Heart left ventricle (tissue), 16 donors: ENCODE data around the gene CCDC152. TPM values are rescaled to one million over a fixed set of nuclear protein-coding genes. Genes with fewer than 3 reads are reported as not detected.

Source experiments
- ATAC-seq, 4 donors: fragments of 200-7000 bp; cut with Tn5 transposase; one replicate each; pipeline ENCODE4 v1.9.1; 2020 to 2022; ENCODE audit warnings: moderate library complexity in 4 of 4, mild to moderate bottlenecking in 3 of 4, moderate number of reproducible peaks in 1 of 4
- DNase-seq, 5 donors: peaks; one replicate each; pipeline ENCODE4 v3.0.0-alpha.2; 2020
- H3K27ac ChIP-seq, 12 donors: fragments of 200-600 bp; sonication (generic) in 4 of 12; one replicate each; pipeline versions ENCODE4 v1.5.0 to v1.8.0; 2016 to 2022; ENCODE audit warnings: mild to moderate bottlenecking in 2 of 12
- H3K27me3 ChIP-seq, 9 donors: fragments of 200-600 bp; sonication (generic) in 2 of 9; one replicate each; pipeline versions ENCODE4 v1.5.1 to v1.8.0; 2016 to 2022; ENCODE audit warnings: mild to moderate bottlenecking in 3 of 9
- H3K36me3 ChIP-seq, 9 donors: fragments of 200-600 bp; sonication (generic) in 2 of 9; one replicate each; pipeline versions ENCODE4 v1.5.0 to v1.8.0; 2018 to 2022; ENCODE audit warnings: mild to moderate bottlenecking in 2 of 9
- H3K4me1 ChIP-seq, 12 donors: fragments of 200-600 bp; sonication (generic) in 4 of 12; one replicate each; pipeline versions ENCODE4 v1.5.0 to v1.8.0; 2016 to 2022; ENCODE audit warnings: mild to moderate bottlenecking in 3 of 12
- H3K4me3 ChIP-seq, 12 donors: fragments of 200-600 bp; sonication (generic) in 4 of 12; one replicate each; pipeline versions ENCODE4 v1.5.0 to v1.8.0; 2017 to 2022; ENCODE audit warnings: mild to moderate bottlenecking in 9 of 12, moderate library complexity in 4 of 12
- H3K9me3 ChIP-seq, 12 donors: fragments of 200-600 bp; sonication (generic) in 4 of 12; one replicate each; pipeline versions ENCODE4 v1.5.0 to v1.8.0; 2016 to 2022; ENCODE audit warnings: mild to moderate bottlenecking in 1 of 12
- POLR2A ChIP-seq, 2 donors: fragments of 450-650 bp; IDR thresholded peaks; one replicate each; pipeline ENCODE4 v1.6.1; 2017; ENCODE audit warnings: antibody characterized with exemption in 2 of 2, mild to moderate bottlenecking in 2 of 2, moderate library complexity in 2 of 2
- WGBS, 4 donors: extraction: QIAGEN DNeasy Blood & Tissue Kit in 2 of 4; methylation state at CpG; one replicate each; pipeline versions ENCODE4 v1.1.5 to v1.1.7; 2013 to 2018; 5-methylcytosine and 5-hydroxymethylcytosine counted together
- intact Hi-C, 10 donors: fragments of 100-400 bp; cut with DNase I; formaldehyde crosslinking; loops; one replicate each; pipeline versions ENCODE4 v1.11.1 to v1.14.2; 2022
- polyA plus RNA-seq, 2 donors: library from polyadenylated mRNA; stranded (reverse); fragments of 200-250 nt; gene quantifications; one replicate each; pipeline ENCODE4 v1.2.3, GENCODE V29; 2013
- total RNA-seq, 9 donors: library from RNA; depleted of rRNA in 2 of 9; stranded (reverse); fragments of >200 nt in 2 of 9; fragmentation: NEBNext Ultra II Directional in 3 of 9; extraction: Animal tissue kit (Norgen Biotek cat#: 25700) in 3 of 9; gene quantifications; one replicate each; pipeline versions ENCODE4 v1.1.0 to v1.2.4, GENCODE V29; 2016 to 2023
- TF ChIP-seq, protein P1 (sequence below), 12 donors: fragments of 200-600 bp; sonication (generic) in 4 of 12; IDR thresholded peaks; one replicate each; pipeline versions ENCODE4 v1.5.0 to v1.8.0; 2018 to 2022; ENCODE audit warnings: antibody characterized with exemption in 12 of 12, mild to moderate bottlenecking in 5 of 12
- donor health status: ischemic (EF 13 %, LVEDD 7.1; RV severe dilation, severe dysfunction).
- donor health status: healthy with polysubstance abuse.
- donor health status: DM: no; HTN: yes; CAD: no.
- donor health status: DM: no; HTN: no; CAD: no.
- donor health status: ischemic (EF 25% LVEDD 6.9; RV normal size, moderate dysfunction).
- donor health status: ischemic (EF 25% LVEDD 5.7; RV mildly dilated, moderate dysfunction).
- donor health status: healthy.
- donor health status: DM: yes; HTN: yes; CAD: no.
- donor health status: ischemic (EF 35%, LVEDD 5.7; RV mildly dilated, moderate dysfunction).
- donor health status: nonischemic (EF 11% LVEDD 7.7; RV severe dilation, severe dysfunction).
- donor health status: DM: yes; HTN: yes; CAD: no.
- donor health status: PGD.
- donor health status: ischemic (EF 29% LVEDD 5.4; RV normal size, mild dysfunction).
- donor health status: nonischemic (EF 23%, LVEDD 6.1; RV moderate dilation, normal function).

Gene CCDC152
- total and polyA plus RNA-seq, 11 donors = 0.32 to 3.2 (median 0.86) TPM

DNA sequence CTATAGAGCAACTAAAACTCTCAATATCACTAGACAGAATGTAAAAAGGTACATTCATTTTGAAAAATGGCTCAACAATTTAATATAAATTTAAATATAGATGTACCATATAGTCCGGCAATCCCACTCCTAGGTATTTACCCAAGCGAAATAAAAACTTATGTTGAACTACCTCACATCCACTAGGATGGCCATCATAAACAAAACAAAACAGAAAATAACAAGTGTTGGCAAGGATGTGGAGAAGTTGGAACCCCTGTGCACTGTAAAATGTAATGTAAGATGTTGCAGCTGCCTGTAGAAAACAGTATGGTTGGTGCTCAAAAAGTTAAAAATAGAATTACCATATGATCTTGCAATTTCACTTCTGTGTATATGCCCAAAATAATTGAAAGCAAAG, 91.9 kb downstream of the CCDC152 start:
- WGBS, 4 donors = 95 to 98% (median 97%) methylated on average over 2 of the region's 2 CpGs
- Histone ChIP-seq H3K4me3 (no peak overlapping the region), H3K9me3 (no peaks in the 10 kb centered on the region), H3K36me3 (no peaks in the 10 kb centered on the region), H3K27ac (no peak overlapping the region), H3K4me1 (peaks cover 0 to 4% (median 2%) of the 10 kb centered on the region in 12 donors), H3K27me3 (no peaks in the 10 kb centered on the region)
- intact Hi-C loops = no loop called here
- no peak for TF ChIP-seq POLR2A (IDR thresholded peaks at IDR 0.05)
- TF ChIP-seq, protein P1, sequence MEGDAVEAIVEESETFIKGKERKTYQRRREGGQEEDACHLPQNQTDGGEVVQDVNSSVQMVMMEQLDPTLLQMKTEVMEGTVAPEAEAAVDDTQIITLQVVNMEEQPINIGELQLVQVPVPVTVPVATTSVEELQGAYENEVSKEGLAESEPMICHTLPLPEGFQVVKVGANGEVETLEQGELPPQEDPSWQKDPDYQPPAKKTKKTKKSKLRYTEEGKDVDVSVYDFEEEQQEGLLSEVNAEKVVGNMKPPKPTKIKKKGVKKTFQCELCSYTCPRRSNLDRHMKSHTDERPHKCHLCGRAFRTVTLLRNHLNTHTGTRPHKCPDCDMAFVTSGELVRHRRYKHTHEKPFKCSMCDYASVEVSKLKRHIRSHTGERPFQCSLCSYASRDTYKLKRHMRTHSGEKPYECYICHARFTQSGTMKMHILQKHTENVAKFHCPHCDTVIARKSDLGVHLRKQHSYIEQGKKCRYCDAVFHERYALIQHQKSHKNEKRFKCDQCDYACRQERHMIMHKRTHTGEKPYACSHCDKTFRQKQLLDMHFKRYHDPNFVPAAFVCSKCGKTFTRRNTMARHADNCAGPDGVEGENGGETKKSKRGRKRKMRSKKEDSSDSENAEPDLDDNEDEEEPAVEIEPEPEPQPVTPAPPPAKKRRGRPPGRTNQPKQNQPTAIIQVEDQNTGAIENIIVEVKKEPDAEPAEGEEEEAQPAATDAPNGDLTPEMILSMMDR (IDR thresholded peaks at IDR 0.05) = no peak
- DNase-seq (no peak), ATAC-seq (no peak)

DNA sequence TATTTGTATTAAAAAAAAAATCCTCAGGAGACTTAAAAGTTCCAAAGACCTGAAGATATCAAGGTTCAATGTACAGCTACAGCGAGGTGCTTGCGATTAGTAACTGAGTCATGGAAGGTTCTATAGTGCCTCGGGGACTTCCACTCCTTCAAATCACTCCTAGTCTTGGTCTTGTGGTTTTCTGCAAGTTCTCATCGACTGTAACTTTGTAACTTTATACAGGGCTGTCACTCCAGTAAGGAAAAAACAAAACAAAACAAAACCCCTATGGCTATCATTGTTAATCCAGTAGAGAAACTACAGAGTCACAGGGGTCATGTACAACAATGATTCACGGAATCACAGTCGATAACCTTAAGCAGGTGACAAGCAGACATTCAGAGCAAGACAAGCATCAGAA, 94.9 kb downstream of the CCDC152 start:
- WGBS, 4 donors = 77 to 92% (median 89%) methylated on average over 6 of the region's 6 CpGs
- Histone ChIP-seq H3K4me1 (peaks cover 0 to 3% (median 0%) of the 10 kb centered on the region in 12 donors), H3K9me3 (no peaks in the 10 kb centered on the region), H3K27ac (no peak overlapping the region), H3K27me3 (no peaks in the 10 kb centered on the region), H3K36me3 (no peaks in the 10 kb centered on the region), H3K4me3 (no peak overlapping the region)
- TF ChIP-seq, protein P1 (IDR thresholded peaks at IDR 0.05) = no peak
- TF ChIP-seq POLR2A (IDR thresholded peaks at IDR 0.05) = no peak
- DNase-seq (no peak), ATAC-seq (no peak)
- intact Hi-C loops = no loop called here

Other genes starting within 250 kb of the CCDC152 start
- gene SELENOP, start 55.1 kb downstream of the CCDC152 start, total RNA-seq = 100 to 1,000 TPM; 167 to 547 (median 255) TPM
- gene SELENOP, start 55.1 kb downstream of the CCDC152 start, polyA plus RNA-seq = 10 to 100 TPM; 53.3 to 72.3 TPM